Kidney (tissue), 14 donors: ENCODE results near the gene C22orf39. TPM values are rescaled to one million over a fixed set of nuclear protein-coding genes. Genes with fewer than 3 reads are reported as not detected.
A peak's percentile ranks its signal among the peaks of the same experiment; 100 is the strongest.

Source experiments
- DNase-seq, 5 donors: peaks; one replicate each; pipeline ENCODE4 v3.0.0-alpha.2; 2013 to 2020
- FAIRE-seq: peaks from 2 replicates; lab custom pipeline; 2012; peaks lifted over from hg19 to GRCh38; lab: Jason Lieb, UNC
- H3K27ac ChIP-seq, 2 donors: one replicate each; pipeline ENCODE4 v1.7.0; 2013; ENCODE audit warnings: low read depth in 2 of 2, low read length in 2 of 2, inconsistent platforms in 1 of 2
- H3K27me3 ChIP-seq: one replicate; pipeline ENCODE4 v1.7.1; 2013; ENCODE audit warnings: low read length, inconsistent platforms; ENCODE audit not compliant: control insufficient read depth, insufficient read depth
- H3K36me3 ChIP-seq, 3 donors: one replicate each; pipeline versions ENCODE4 v1.7.0 to v1.7.1; 2013; ENCODE audit warnings: low read length in 3 of 3, control low read depth in 1 of 3, inconsistent platforms in 1 of 3; ENCODE audit not compliant: insufficient read depth in 3 of 3, control insufficient read depth in 2 of 3
- H3K4me1 ChIP-seq, 3 donors: one replicate each; pipeline versions ENCODE4 v1.7.0 to v1.7.1; 2013; ENCODE audit warnings: low read length in 3 of 3, inconsistent platforms in 1 of 3, low read depth in 1 of 3; ENCODE audit not compliant: control insufficient read depth in 2 of 3, insufficient read depth in 2 of 3
- H3K4me3 ChIP-seq, 3 donors: one replicate each; pipeline versions ENCODE4 v1.7.0 to v1.8.1; 2013; ENCODE audit warnings: low read length in 3 of 3, control low read depth in 1 of 3, inconsistent platforms in 1 of 3
- H3K9ac ChIP-seq, 3 donors: one replicate each; pipeline versions ENCODE4 v1.7.0 to v1.7.1; 2013; ENCODE audit warnings: low read length in 3 of 3, control low read depth in 1 of 3, inconsistent platforms in 1 of 3
- H3K9me3 ChIP-seq, 3 donors: one replicate each; pipeline versions ENCODE4 v1.7.0 to v1.7.1; 2013; ENCODE audit warnings: low read length in 3 of 3, control low read depth in 1 of 3, inconsistent platforms in 1 of 3; ENCODE audit not compliant: control insufficient read depth in 2 of 3, insufficient read depth in 1 of 3
- CTCF ChIP-seq: IDR thresholded peaks from 3 replicates; pipeline ENCODE4 v1.5.1; 2012; ENCODE audit warnings: mild to moderate bottlenecking, moderate library complexity, borderline replicate concordance; ENCODE audit not compliant: insufficient read depth; ENCODE audit errors: extremely low read depth
- intact Hi-C: fragments of 100-400 bp; cut with DNase I; formaldehyde crosslinking; loops from one replicate; pipeline ENCODE4 v1.11.1; 2022
- polyA plus RNA-seq: library from polyadenylated mRNA; stranded (reverse); fragments of 350-450 nt; fragmentation: Illumina TruSeq; extraction: RNeasy Lipid Tissue Mini Kit (QIAGEN cat#74804); gene quantifications from one replicate; pipeline ENCODE4 v1.2.3, GENCODE V29; 2014; ENCODE audit warnings: low read depth, low replicate concordance; ENCODE audit not compliant: insufficient read depth
- total RNA-seq: library from RNA; stranded (reverse); fragmentation: NEBNext Ultra II Directional; extraction: Animal tissue kit (Norgen Biotek cat#: 25700); gene quantifications from one replicate; pipeline ENCODE4 v1.2.1, GENCODE V29; 2021
- donor health status: control.
- donor health status: control.
- donor health status: control.
- donor health status: control.
- donor health status: control.
- donor health status: DM: yes; HTN: yes; CAD: no.
- donor health status: Normal renal cell carcinoma (clear cell type).

The C22orf39 gene
- total and polyA plus RNA-seq, 2 donors from 2014 or later: 27.1 to 54.4 TPM

- no peak for TF ChIP-seq CTCF
- Histone ChIP-seq H3K27me3 (no peaks in the 10 kb centered on the region), H3K9ac (no peak overlapping the region), H3K36me3 (peaks cover 0 to 66% (median 29%) of the 10 kb centered on the region in 3 donors), H3K9me3 (no peaks in the 10 kb centered on the region), H3K27ac (no peak overlapping the region), H3K4me3 (no peak overlapping the region), H3K4me1 (no peaks in the 10 kb centered on the region)
- peak in 1 of 5 donors; percentile 27 for DNase-seq
- no peak for FAIRE-seq
- intact Hi-C loops: no loop called here
These were observed 49.3 kb downstream of the C22orf39 start for GRCh38 chr22:19398206-19398605.

GRCh38 chr22:19397734-19398104 lies 49.8 kb downstream of the C22orf39 start:
- Histone ChIP-seq H3K27me3 (no peaks in the 10 kb centered on the region), H3K9ac (no peak overlapping the region), H3K36me3 (peaks cover 0 to 69% (median 30%) of the 10 kb centered on the region in 3 donors), H3K27ac (no peak overlapping the region), H3K4me3 (no peak overlapping the region), H3K4me1 (no peaks in the 10 kb centered on the region), H3K9me3 (no peaks in the 10 kb centered on the region)
- FAIRE-seq (no peak), DNase-seq (peak in 1 of 5 donors; percentile 8)
- no peak for TF ChIP-seq CTCF
- intact Hi-C loops: no loop called here

GRCh38 chr22:19396934-19397733 lies 50.4 kb downstream of the C22orf39 start:
- no peak for TF ChIP-seq CTCF
- peak in 1 of 5 donors; percentile 8 for DNase-seq
- intact Hi-C loops: no loop called here
- Histone ChIP-seq H3K27ac (no peak overlapping the region), H3K9ac (no peak overlapping the region), H3K27me3 (no peaks in the 10 kb centered on the region), H3K4me3 (no peak overlapping the region), H3K9me3 (no peaks in the 10 kb centered on the region), H3K4me1 (no peaks in the 10 kb centered on the region), H3K36me3 (peaks cover 0 to 69% (median 35%) of the 10 kb centered on the region in 3 donors)
- FAIRE-seq: no peak

GRCh38 chr22:19396561-19396933 lies 51.0 kb downstream of the C22orf39 start:
- intact Hi-C loops: no loop called here
- DNase-seq (peak in 1 of 5 donors; percentile 45), FAIRE-seq (no peak)

More at GRCh38 chr22:19396561-19396933, 51.0 kb downstream of the C22orf39 start:
- Histone ChIP-seq H3K4me3 (no peak overlapping the region), H3K9ac (no peak overlapping the region), H3K4me1 (no peaks in the 10 kb centered on the region), H3K27me3 (no peaks in the 10 kb centered on the region), H3K27ac (no peak overlapping the region), H3K9me3 (no peaks in the 10 kb centered on the region), H3K36me3 (peaks cover 0 to 68% (median 40%) of the 10 kb centered on the region in 3 donors)
- TF ChIP-seq CTCF: no peak
